ENCODE results near the gene CHCHD3.

CHCHD3 gene

GRCh38 chr7:132760244-132760623 lies 321.7 kb downstream of the CHCHD3 start:
- DNase-seq, result no peak

GRCh38 chr7:132759482-132760243 lies 322.2 kb downstream of the CHCHD3 start:
- no peak for DNase-seq

- no peak for DNase-seq
Observed at GRCh38 chr7:132758986-132759385, 322.9 kb downstream of the CHCHD3 start.

- no peak for DNase-seq
Observed at GRCh38 chr7:132757783-132758182, 324.1 kb downstream of the CHCHD3 start.

GRCh38 chr7:132756484-132756990 lies 325.4 kb downstream of the CHCHD3 start:
- DNase-seq, result no peak

GRCh38 chr7:132755538-132756483 lies 326.1 kb downstream of the CHCHD3 start:
- no peak for DNase-seq

GRCh38 chr7:132752431-132752830 lies 329.5 kb downstream of the CHCHD3 start:
- no peak for DNase-seq

- DNase-seq, result no peak
Observed at GRCh38 chr7:132751244-132751647, 330.6 kb downstream of the CHCHD3 start.

GRCh38 chr7:132750530-132751217 lies 331.2 kb downstream of the CHCHD3 start:
- no peak for DNase-seq

GRCh38 chr7:132750096-132750495 lies 331.8 kb downstream of the CHCHD3 start:
- no peak for DNase-seq

GRCh38 chr7:132745510-132745909 lies 336.4 kb downstream of the CHCHD3 start:
- DNase-seq, result no peak

- DNase-seq, result no peak
Observed at GRCh38 chr7:132743974-132744373, 337.9 kb downstream of the CHCHD3 start.

- DNase-seq, result no peak
Observed at GRCh38 chr7:132742189-132742612, 339.7 kb downstream of the CHCHD3 start.

- peak in 1 of 2 experiments; percentile 37 for DNase-seq
Observed at GRCh38 chr7:132740176-132740575, 341.7 kb downstream of the CHCHD3 start.

- no peak for DNase-seq
Observed at GRCh38 chr7:132739271-132739955, 342.5 kb downstream of the CHCHD3 start.

GRCh38 chr7:132738254-132738653 lies 343.6 kb downstream of the CHCHD3 start:
- no peak for DNase-seq

GRCh38 chr7:132735476-132735875 lies 346.4 kb downstream of the CHCHD3 start:
- no peak for DNase-seq

All from cerebellar nuclear complex (tissue), 1 donor.